ENCODE data around the gene RING1. TPM values are rescaled to one million over a fixed set of nuclear protein-coding genes. Genes with fewer than 3 reads are reported as not detected.

Gene RING1
- total RNA-seq, 2 experiments from 2014 or later = 27.1 to 28.6 TPM

DNA sequence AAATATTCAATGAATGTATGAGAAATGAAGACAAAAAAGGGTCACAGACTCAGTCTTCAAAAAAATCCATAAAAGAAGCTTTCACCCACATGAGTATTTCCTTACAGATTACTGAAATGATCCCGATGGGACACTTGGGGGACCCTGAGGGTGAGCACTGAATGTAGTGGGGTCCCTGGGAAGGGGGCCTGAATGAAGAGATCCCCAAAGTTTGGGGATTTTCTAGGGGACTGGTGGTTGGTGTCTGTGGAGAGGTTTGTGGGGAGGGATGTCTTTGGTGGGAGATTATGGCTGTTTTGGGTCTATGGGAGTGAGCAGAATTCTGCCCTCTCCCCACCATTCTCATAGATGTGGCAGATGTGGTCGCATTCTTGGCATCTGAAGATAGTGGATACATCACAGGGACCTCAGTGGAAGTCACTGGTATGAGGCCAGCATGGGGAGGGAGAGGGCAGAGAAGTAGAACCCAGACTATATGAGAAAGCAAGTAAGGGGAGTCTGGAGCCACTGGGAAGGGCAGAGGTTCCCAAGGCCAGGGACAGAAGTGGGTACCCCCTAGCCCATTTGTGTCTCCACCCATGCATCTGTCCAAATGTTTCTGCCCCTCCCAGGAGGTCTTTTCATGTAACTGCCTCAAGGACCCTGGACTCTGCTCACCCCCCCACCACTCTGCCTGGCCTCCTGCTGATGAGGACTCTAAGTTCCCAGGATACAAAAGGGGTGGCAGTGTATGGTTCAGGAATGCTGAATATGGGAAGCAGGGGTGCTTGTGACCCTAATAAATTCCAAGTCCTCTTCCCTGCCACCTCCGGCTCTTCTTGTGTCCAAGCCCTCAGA is 2.1 kb upstream of the RING1 start:
- Histone ChIP-seq H3K4me1 (ENCODE audit: insufficient read depth, low read length) (peaks cover 60% of the 10 kb centered on the region), H3K4me3 (ENCODE audit: low read length) (no peak overlapping the region), H3K27ac (ENCODE audit: low read depth in 1 of 2, low read length in 2 of 2) (no peak overlapping the region), H3K27me3 (ENCODE audit: control insufficient read depth in 1 of 2, insufficient read depth in 2 of 2, low read length in 2 of 2) (no peaks in the 10 kb centered on the region), H3K36me3 (ENCODE audit: insufficient read depth, low read length) (peaks cover 36% of the 10 kb centered on the region), H3K9me3 (ENCODE audit: control insufficient read depth in 1 of 2, insufficient read depth in 1 of 2, low read length in 2 of 2) (no peaks in the 10 kb centered on the region)
- Mint-ChIP-seq H3K36me3 (ENCODE audit: low read depth) (peaks cover 61% of the 10 kb centered on the region), H3K27ac (peak overlapping the region; percentile 80), H3K4me3 (peak overlapping the region; percentile 90), H3K27me3 (no peaks in the 10 kb centered on the region), H3K9me3 (no peaks in the 10 kb centered on the region), H3K4me1 (ENCODE audit: low read depth) (peaks cover 63% of the 10 kb centered on the region)
- peak in 1 of 14 experiments; percentile 20 for DNase-seq
- TF ChIP-seq, protein P1, sequence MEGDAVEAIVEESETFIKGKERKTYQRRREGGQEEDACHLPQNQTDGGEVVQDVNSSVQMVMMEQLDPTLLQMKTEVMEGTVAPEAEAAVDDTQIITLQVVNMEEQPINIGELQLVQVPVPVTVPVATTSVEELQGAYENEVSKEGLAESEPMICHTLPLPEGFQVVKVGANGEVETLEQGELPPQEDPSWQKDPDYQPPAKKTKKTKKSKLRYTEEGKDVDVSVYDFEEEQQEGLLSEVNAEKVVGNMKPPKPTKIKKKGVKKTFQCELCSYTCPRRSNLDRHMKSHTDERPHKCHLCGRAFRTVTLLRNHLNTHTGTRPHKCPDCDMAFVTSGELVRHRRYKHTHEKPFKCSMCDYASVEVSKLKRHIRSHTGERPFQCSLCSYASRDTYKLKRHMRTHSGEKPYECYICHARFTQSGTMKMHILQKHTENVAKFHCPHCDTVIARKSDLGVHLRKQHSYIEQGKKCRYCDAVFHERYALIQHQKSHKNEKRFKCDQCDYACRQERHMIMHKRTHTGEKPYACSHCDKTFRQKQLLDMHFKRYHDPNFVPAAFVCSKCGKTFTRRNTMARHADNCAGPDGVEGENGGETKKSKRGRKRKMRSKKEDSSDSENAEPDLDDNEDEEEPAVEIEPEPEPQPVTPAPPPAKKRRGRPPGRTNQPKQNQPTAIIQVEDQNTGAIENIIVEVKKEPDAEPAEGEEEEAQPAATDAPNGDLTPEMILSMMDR (IDR thresholded peaks at IDR 0.05) = no peak
- no peak for ATAC-seq (ENCODE audit: poor library complexity)
- intact Hi-C loops (cut with DNase I, micrococcal nuclease) = loop anchor here (10.0 kb wide), 3 partner anchors 361 to 1541 kb away; partner anchors contain the start of genes C6orf47 (in 1 of the 2), CSNK2B (in 1 of the 2), FKBPL (in 1 of the 2) and GPANK1 (in 1 of the 2)
- POLR2A ChIA-PET = no interaction called here
- CTCF ChIA-PET = interaction anchor here (0.6 to 3.1 kb wide), 2 partner anchors 42 to 470 kb away, joined by 3 to 11 read pairs; no protein-coding TSS in a partner anchor

DNA sequence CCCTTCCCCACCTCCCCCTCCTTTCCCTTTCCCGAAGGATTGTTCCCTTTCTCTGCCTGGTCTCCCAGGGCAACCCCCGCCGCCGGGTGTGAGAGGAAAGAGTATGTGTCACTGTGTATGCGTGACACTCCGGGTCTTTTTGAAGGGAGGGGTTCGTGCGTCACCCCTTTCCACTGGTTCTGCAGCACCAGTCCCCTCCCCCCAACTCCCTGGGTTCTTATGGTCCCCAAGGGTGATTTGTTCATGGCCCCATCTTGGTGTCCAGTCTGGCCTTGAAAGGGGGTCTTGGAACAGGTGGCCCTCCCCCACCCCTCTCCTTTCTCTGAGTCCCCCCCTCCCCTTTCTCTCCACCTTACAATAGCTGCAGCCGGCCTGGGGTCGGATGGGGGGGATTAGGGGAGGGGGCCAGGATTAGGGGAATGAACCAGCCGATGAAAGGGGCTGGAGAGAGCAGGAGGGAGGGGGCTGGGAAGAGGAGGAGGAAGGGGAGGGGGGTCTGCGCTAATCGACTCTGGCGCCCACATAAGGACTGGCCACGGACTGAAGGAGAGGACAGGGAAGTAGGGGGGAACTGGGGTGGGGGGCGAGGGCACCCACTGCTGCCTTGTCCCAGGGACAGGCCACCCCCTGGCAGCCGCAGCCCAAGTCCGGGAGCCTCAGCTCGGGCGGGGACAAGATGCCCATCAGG is 1.3 kb upstream of the RING1 start:
- H3K4me3 ChIP-seq (ENCODE audit: low read length) = no peak overlapping the region
- no peaks in the 10 kb centered on the region for H3K9me3 Mint-ChIP-seq
- intact Hi-C loops (cut with DNase I, micrococcal nuclease) = loop anchor here (10.0 kb wide), 3 partner anchors 362 to 1542 kb away; partner anchors contain the start of genes C6orf47 (in 1 of the 2), CSNK2B (in 1 of the 2), FKBPL (in 1 of the 2) and GPANK1 (in 1 of the 2)

More for the DNA sequence above, 1.3 kb upstream of the RING1 start:
- Mint-ChIP-seq H3K27ac (peak overlapping the region; percentile 95), H3K4me1 (ENCODE audit: low read depth) (peaks cover 57% of the 10 kb centered on the region), H3K4me3 (no peak overlapping the region), H3K36me3 (ENCODE audit: low read depth) (peaks cover 61% of the 10 kb centered on the region), H3K27me3 (no peaks in the 10 kb centered on the region)
- POLR2A ChIA-PET = interaction anchor here (0.6 to 2.5 kb wide), 2 partner anchors 42 to 65 kb away, joined by 3 to 47 read pairs; partner anchors contain the start of genes RPS18 and VPS52
- no peaks in the 10 kb centered on the region for H3K9me3 ChIP-seq (ENCODE audit: control insufficient read depth in 1 of 2, insufficient read depth in 1 of 2, low read length in 2 of 2)
- CTCF ChIA-PET = interaction anchor here (3.1 kb wide), 1 partner anchor 9 kb away, joined by 19 read pairs; no protein-coding TSS in a partner anchor
- ATAC-seq (ENCODE audit: poor library complexity) = no peak
- peaks cover 53% of the 10 kb centered on the region for H3K4me1 ChIP-seq (ENCODE audit: insufficient read depth, low read length)
- H3K27me3 ChIP-seq (ENCODE audit: control insufficient read depth in 1 of 2, insufficient read depth in 2 of 2, low read length in 2 of 2) = no peaks in the 10 kb centered on the region
- peaks cover 37% of the 10 kb centered on the region for H3K36me3 ChIP-seq (ENCODE audit: insufficient read depth, low read length)
- DNase-seq = peak in 1 of 14 experiments; percentile 45
- TF ChIP-seq, protein P1 (IDR thresholded peaks at IDR 0.05) = no peak
- no peak overlapping the region for H3K27ac ChIP-seq (ENCODE audit: low read depth in 1 of 2, low read length in 2 of 2)
